ENCODE results near the gene CDH4. TPM values are rescaled to one million over a fixed set of nuclear protein-coding genes. Genes with fewer than 3 reads are reported as not detected.

CDH4 gene
- total and polyA plus RNA-seq, 2 of the 4 experiments (the other 2 are of a cell fraction): 1.6 to 3.5 TPM

GRCh38 chr20:61759286-61760065, 507.4 kb downstream of the CDH4 start:
- H3K9me1 ChIP-seq (ENCODE audit: insufficient read depth, low read length): peaks cover 7% of the 10 kb centered on the region; the same call in 1 of the 2 replicates
- no peak overlapping the region for H2AFZ ChIP-seq (replicated peaks; ENCODE audit: low read length, poor library complexity)
- no peak overlapping the region for H3K27ac ChIP-seq (ENCODE audit: insufficient read depth, low read length)
- H3K14ac ChIP-seq (replicated peaks; ENCODE audit: low read depth, low read length): no peak overlapping the region
- no peak overlapping the region for H4K5ac ChIP-seq (ENCODE audit: low read depth, low read length)
- DNase-seq (no peak), ATAC-seq (ENCODE audit: low read depth) (no peak)
- H2AK5ac ChIP-seq (ENCODE audit: low read depth, low read length): no peak overlapping the region
- H3K9me3 ChIP-seq (ENCODE audit: control insufficient read depth, insufficient read depth, low read length): no peaks in the 10 kb centered on the region
- H3K27me3 ChIP-seq (ENCODE audit: control insufficient read depth, insufficient read depth, low read length): peaks cover 2% of the 10 kb centered on the region; the same call in 1 of the 2 replicates
- no peak overlapping the region for H2BK15ac ChIP-seq (ENCODE audit: low read depth, low read length)
- WGBS, 2 experiments (ENCODE audit: extremely low coverage in 2 of 2, insufficient read length in 1 of 2): 81% methylated on average over 11 of the region's 22 CpGs; no CpG with 5 or more reads in 1 of the 2 experiments
- no peak overlapping the region for H4K8ac ChIP-seq (ENCODE audit: low read depth in 2 of 2, low read length in 2 of 2)
- no TSS peak for BruUV-seq (replicated peaks)
- no peaks in the 10 kb centered on the region for H3K4me1 ChIP-seq (ENCODE audit: control insufficient read depth, insufficient read depth, low read length)
- H3K56ac ChIP-seq (ENCODE audit: extremely low read depth, insufficient read depth, low read length): no peak overlapping the region
- POLR2A ChIA-PET (ENCODE audit: unreplicated experiment): no interaction called here
- H2BK120ac ChIP-seq (ENCODE audit: low read depth, low read length): no peak overlapping the region
- in situ Hi-C loops (cut with MboI; ENCODE audit: low sequenced_read_pairs) (no loop called here), intact Hi-C loops (cut with micrococcal nuclease) (no loop called here), dilution Hi-C loops (cut with HindIII; ENCODE audit: low sequenced_read_pairs, unreplicated experiment) (no loop called here)
- no peak overlapping the region for H4K91ac ChIP-seq (ENCODE audit: insufficient read depth, low read depth, low read length)
- H3K4ac ChIP-seq (ENCODE audit: low read depth, low read length): no peak overlapping the region
- H3K36me3 ChIP-seq (ENCODE audit: control insufficient read depth, insufficient read depth, low read length): no peaks in the 10 kb centered on the region
- no peak overlapping the region for H3K9ac ChIP-seq (ENCODE audit: low read depth, low read length)
- H3K79me1 ChIP-seq (ENCODE audit: low read depth in 1 of 2, low read length in 2 of 2): no peaks in the 10 kb centered on the region
- H3K4me3 ChIP-seq (ENCODE audit: insufficient read depth, low read depth, low read length): no peak overlapping the region
- H3K23ac ChIP-seq (ENCODE audit: low read depth, low read length): no peak overlapping the region
- no peak overlapping the region for H3K18ac ChIP-seq (ENCODE audit: low read depth, low read length)
- CTCF ChIA-PET: no interaction called here
- no peak overlapping the region for H2AK9ac ChIP-seq (replicated peaks; ENCODE audit: low read depth, low read length, poor library complexity)
- H2BK5ac ChIP-seq (ENCODE audit: low read depth, low read length, poor library complexity, severe bottlenecking): no peak overlapping the region
- H2BK20ac ChIP-seq (ENCODE audit: low read depth, low read length): no peak overlapping the region
- no peak for TF ChIP-seq POLR2A (IDR thresholded peaks at IDR 0.05; ENCODE audit: low read depth, low read length)
- TF ChIP-seq CTCF (conservative IDR thresholded peaks at IDR 0.05; ENCODE audit: low read depth, low read length): no peak
- TF ChIP-seq, protein P1, sequence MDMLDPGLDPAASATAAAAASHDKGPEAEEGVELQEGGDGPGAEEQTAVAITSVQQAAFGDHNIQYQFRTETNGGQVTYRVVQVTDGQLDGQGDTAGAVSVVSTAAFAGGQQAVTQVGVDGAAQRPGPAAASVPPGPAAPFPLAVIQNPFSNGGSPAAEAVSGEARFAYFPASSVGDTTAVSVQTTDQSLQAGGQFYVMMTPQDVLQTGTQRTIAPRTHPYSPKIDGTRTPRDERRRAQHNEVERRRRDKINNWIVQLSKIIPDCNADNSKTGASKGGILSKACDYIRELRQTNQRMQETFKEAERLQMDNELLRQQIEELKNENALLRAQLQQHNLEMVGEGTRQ (IDR thresholded peaks at IDR 0.05; ENCODE audit: low read depth, low read length): no peak
- TF ChIP-seq CHD1 (IDR thresholded peaks at IDR 0.05; ENCODE audit: low read depth, low read length): no peak
- TF ChIP-seq RAD21 (IDR thresholded peaks at IDR 0.05; ENCODE audit: low read length): no peak
- no peak for TF ChIP-seq MAFK (IDR thresholded peaks at IDR 0.05; ENCODE audit: low read depth, low read length)
- no peak for TF ChIP-seq ELK1 (IDR thresholded peaks at IDR 0.05; ENCODE audit: borderline replicate concordance, low read depth, low read length)
- no peak for TF ChIP-seq RFX5 (IDR thresholded peaks at IDR 0.05; ENCODE audit: low read depth, low read length)
- TF ChIP-seq FOS (IDR thresholded peaks at IDR 0.05; ENCODE audit: low read depth, low read length): no peak
- no peak for TF ChIP-seq BHLHE40 (IDR thresholded peaks at IDR 0.05; ENCODE audit: low read depth, low read length)
- no peak for TF ChIP-seq NFE2L2 (IDR thresholded peaks at IDR 0.05; ENCODE audit: low read depth, low read length)
- no peak for TF ChIP-seq MXI1 (IDR thresholded peaks at IDR 0.05; ENCODE audit: borderline replicate concordance, low read depth, low read length)
- no peak for TF ChIP-seq MAZ (IDR thresholded peaks at IDR 0.05; ENCODE audit: borderline replicate concordance, low read depth, low read length)
- no peak overlapping the region for H3K4me2 ChIP-seq (ENCODE audit: low read depth, low read length)
- H4K20me1 ChIP-seq (ENCODE audit: insufficient read depth, low read length): no peaks in the 10 kb centered on the region; the same call in 1 of the 2 replicates

All from IMR-90 (cell line).